Astrocyte of the cerebellum (primary cell): ENCODE data around the gene POC1A.

Experiments used
- DNase-seq: peaks from one replicate; pipeline ENCODE4 v3.0.0-alpha.2; 2011; ENCODE audit warnings: low read depth
- H3K4me3 ChIP-seq: 2 replicates; pipeline ENCODE4 v1.5.1; 2011; ENCODE audit warnings: mild to moderate bottlenecking, low read depth, low read length, moderate library complexity
- CTCF ChIP-seq: IDR thresholded peaks from 2 replicates; pipeline ENCODE4 v1.5.1; 2012; ENCODE audit warnings: low read length, low read depth, moderate library complexity, mild to moderate bottlenecking; ENCODE audit errors: missing control alignments
- in situ Hi-C: cut with HindIII; loops from 2 replicates; pipeline ENCODE4 v1.10.0; 2017; ENCODE audit warnings: low sequenced_read_pairs

Gene POC1A

GRCh38 chr3:52154135-52155094 lies at the start of gene POC1A:
POC1A (minus strand) TSS chr3:52154423; CDS start chr3:52154372, 51 bp downstream.
- in situ Hi-C loops = loop anchor here (5.0 kb wide), 2 partner anchors 48 to 107 kb away; no protein-coding TSS in a partner anchor
- TF ChIP-seq CTCF = no peak
- peak within 1 kb of the TSS; percentile 78 for H3K4me3 ChIP-seq
- DNase-seq = peak; percentile 90

GRCh38 chr3:52203701-52204100 lies 49.5 kb upstream of the POC1A start:
- in situ Hi-C loops = loop anchor here (5.0 kb wide), 1 partner anchor 51 kb away; the partner anchor contains the start of gene POC1A
- H3K4me3 ChIP-seq = no peak overlapping the region
- no peak for TF ChIP-seq CTCF
- DNase-seq = no peak

- no peak for DNase-seq
- no peak for TF ChIP-seq CTCF
- no peak overlapping the region for H3K4me3 ChIP-seq
- in situ Hi-C loops = loop anchor here (5.0 kb wide), 1 partner anchor 50 kb away; the partner anchor contains the start of gene POC1A
Measured at GRCh38 chr3:52202384-52203077, 48.3 kb upstream of the POC1A start.

- no peak for DNase-seq
- no peak for TF ChIP-seq CTCF
- no peak overlapping the region for H3K4me3 ChIP-seq
- in situ Hi-C loops = loop anchor here (5.0 kb wide), 1 partner anchor 49 kb away; the partner anchor contains the start of gene POC1A
Measured at GRCh38 chr3:52200981-52201679, 46.9 kb upstream of the POC1A start.

GRCh38 chr3:52198643-52199608 lies 44.7 kb upstream of the POC1A start:
- H3K4me3 ChIP-seq = peak overlapping the region; percentile 94
- no peak for DNase-seq
- in situ Hi-C loops = no loop called here
- no peak for TF ChIP-seq CTCF
